H1 (cell line): ENCODE measurements around the gene KLHDC7B. TPM values are rescaled to one million over a fixed set of nuclear protein-coding genes. Genes with fewer than 3 reads are reported as not detected.

Experiments used
- CTCF ChIA-PET: fragments of 300-600 bp; sonication (Branson Sonifier 250); formaldehyde crosslinking; loops from one replicate; lab custom pipeline; 2021; ENCODE audit not compliant: partially characterized antibody; lab: Charles Lee
- POLR2A ChIA-PET: fragments of 300-600 bp; sonication (Branson Sonifier 250); formaldehyde crosslinking; loops from one replicate; lab custom pipeline; 2021; ENCODE audit warnings: inconsistent platforms; ENCODE audit not compliant: partially characterized antibody; lab: Charles Lee
- DNase-seq, 2 experiments: peaks; one replicate each; pipeline versions ENCODE4 v3.0.0 to v3.0.0-alpha.2; 2010 to 2022; ENCODE audit warnings: low spot score in 2 of 2, low read depth in 1 of 2, mixed read lengths in 1 of 2
- FAIRE-seq: peaks from 2 replicates; lab custom pipeline; 2011; peaks lifted over from hg19 to GRCh38; lab: Jason Lieb, UNC
- H2AFZ ChIP-seq: 2 replicates; pipeline ENCODE4 v1.8.1; 2012; ENCODE audit warnings: low read length, inconsistent platforms
- H2AK5ac ChIP-seq: 2 replicates; pipeline ENCODE4 v1.6.1; 2013; ENCODE audit warnings: low read depth, low read length
- H2BK120ac ChIP-seq: replicated peaks from 2 replicates; pipeline ENCODE3; 2013; ENCODE audit warnings: low read depth, low read length, inconsistent platforms
- H2BK12ac ChIP-seq: 2 replicates; pipeline ENCODE4 v1.6.1; 2013; ENCODE audit warnings: low read depth, low read length
- H2BK15ac ChIP-seq: 2 replicates; pipeline ENCODE4 v1.6.1; 2013; ENCODE audit warnings: low read length
- H2BK20ac ChIP-seq: 2 replicates; pipeline ENCODE4 v1.6.1; 2013; ENCODE audit warnings: low read length
- H2BK5ac ChIP-seq: 2 replicates; pipeline ENCODE4 v1.6.1; 2013; ENCODE audit warnings: low read depth, low read length
- H3K14ac ChIP-seq: 2 replicates; pipeline ENCODE4 v1.6.1; 2013; ENCODE audit warnings: inconsistent platforms; ENCODE audit not compliant: insufficient read length
- H3K18ac ChIP-seq: 2 replicates; pipeline ENCODE4 v1.6.1; 2013; ENCODE audit warnings: low read length; ENCODE audit errors: extremely low read depth
- H3K23ac ChIP-seq: 2 replicates; pipeline ENCODE4 v1.6.1; 2013; ENCODE audit warnings: inconsistent platforms; ENCODE audit not compliant: insufficient read length
- H3K23me2 ChIP-seq: 2 replicates; pipeline ENCODE4 v1.6.1; 2013; ENCODE audit warnings: low read depth, low read length
- H3K27ac ChIP-seq: 2 replicates; pipeline ENCODE4 v1.6.1; 2011; ENCODE audit warnings: low read depth, low read length, inconsistent platforms
- H3K27me3 ChIP-seq, 4 experiments: replicated peaks in 1 of 4; 1 replicate in 1 of 4; 2 replicates in 3 of 4; pipeline versions ENCODE4 v1.6.1 to v1.8.1; 2011 to 2013; ENCODE audit warnings: low read length in 3 of 4, mild to moderate bottlenecking in 3 of 4, inconsistent platforms in 2 of 4, mixed read lengths in 2 of 4, moderate library complexity in 1 of 4; ENCODE audit not compliant: control insufficient read depth in 3 of 4, insufficient read depth in 3 of 4; ENCODE audit errors: extremely low read depth in 1 of 4
- H3K36me3 ChIP-seq, 4 experiments: 2 replicates each; pipeline versions ENCODE4 v1.6.1 to v1.8.1; 2011 to 2013; ENCODE audit warnings: mild to moderate bottlenecking in 4 of 4, low read length in 3 of 4, moderate library complexity in 2 of 4, control low read depth in 1 of 4, inconsistent platforms in 1 of 4; ENCODE audit not compliant: insufficient read depth in 4 of 4, control insufficient read depth in 2 of 4
- H3K4ac ChIP-seq: replicated peaks from 2 replicates; pipeline ENCODE3; 2013; ENCODE audit warnings: low read length, low read depth, mixed read lengths, inconsistent platforms; ENCODE audit not compliant: insufficient read length
- H3K4me1 ChIP-seq, 4 experiments: replicated peaks in 1 of 4; 1 replicate in 1 of 4; 2 replicates in 3 of 4; pipeline versions ENCODE4 v1.6.1 to v1.8.1; 2011 to 2013; ENCODE audit warnings: low read length in 3 of 4, inconsistent platforms in 2 of 4, mixed read lengths in 1 of 4; ENCODE audit not compliant: insufficient read depth in 4 of 4, control insufficient read depth in 3 of 4
- H3K4me2 ChIP-seq, 2 experiments: 2 replicates each; pipeline versions ENCODE4 v1.6.1 to v1.8.1; 2011 to 2013; ENCODE audit warnings: low read depth in 2 of 2, low read length in 2 of 2, control low read depth in 1 of 2, inconsistent platforms in 1 of 2, mild to moderate bottlenecking in 1 of 2; ENCODE audit not compliant: insufficient read depth in 1 of 2
- H3K4me3 ChIP-seq, 4 experiments: fragments of 200-600, 300-600 bp in 1 of 4; sonication (generic), shearing (Covaris generic), sonication (Bioruptor Twin) in 1 of 4; 2 replicates each; pipeline versions ENCODE4 v1.5.1 to v1.8.1; 2011 to 2016; ENCODE audit warnings: low read length in 4 of 4, low read depth in 3 of 4, control low read depth in 2 of 4, inconsistent platforms in 2 of 4, mild to moderate bottlenecking in 2 of 4, mixed read lengths in 1 of 4, moderate library complexity in 1 of 4; ENCODE audit not compliant: insufficient read depth in 2 of 4; ENCODE audit errors: extremely low read depth in 1 of 4
- H3K56ac ChIP-seq: replicated peaks from 2 replicates; pipeline ENCODE3; 2013; ENCODE audit warnings: low read depth, mild to moderate bottlenecking, mixed read lengths, low read length, inconsistent platforms; ENCODE audit not compliant: insufficient read length
- H3K79me1 ChIP-seq: 2 replicates; pipeline ENCODE4 v1.6.1; 2013; ENCODE audit warnings: low read depth, low read length, control low read depth
- H3K79me2 ChIP-seq, 2 experiments: 2 replicates each; pipeline versions ENCODE4 v1.6.1 to v1.8.1; 2012 to 2013; ENCODE audit warnings: low read length in 2 of 2, mild to moderate bottlenecking in 2 of 2, inconsistent platforms in 1 of 2; ENCODE audit not compliant: insufficient read depth in 2 of 2, control insufficient read depth in 1 of 2
- H3K9ac ChIP-seq, 4 experiments: replicated peaks in 1 of 4; 1 replicate in 1 of 4; 2 replicates in 3 of 4; pipeline versions ENCODE4 v1.6.1 to v1.8.1; 2011 to 2013; ENCODE audit warnings: low read depth in 3 of 4, low read length in 3 of 4, control low read depth in 2 of 4, mild to moderate bottlenecking in 2 of 4, moderate library complexity in 2 of 4, inconsistent platforms in 1 of 4; ENCODE audit errors: extremely low read depth in 1 of 4
- H3K9me3 ChIP-seq, 2 experiments: 2 replicates each; pipeline versions ENCODE4 v1.6.1 to v1.8.1; 2012 to 2013; ENCODE audit warnings: mild to moderate bottlenecking in 2 of 2, moderate library complexity in 2 of 2, control low read depth in 1 of 2, inconsistent platforms in 1 of 2, low read depth in 1 of 2, low read length in 1 of 2, mixed read lengths in 1 of 2; ENCODE audit not compliant: insufficient read depth in 2 of 2
- H4K20me1 ChIP-seq, 2 experiments: replicated peaks in 1 of 2; 2 replicates each; pipeline versions ENCODE3 to v1.8.1; 2011 to 2013; ENCODE audit warnings: inconsistent platforms in 2 of 2, low read length in 2 of 2, mild to moderate bottlenecking in 1 of 2; ENCODE audit not compliant: insufficient read depth in 2 of 2, control insufficient read depth in 1 of 2
- H4K5ac ChIP-seq: 2 replicates; pipeline ENCODE4 v1.6.1; 2013; ENCODE audit warnings: low read length, low read depth, mixed read lengths, inconsistent platforms; ENCODE audit not compliant: insufficient read length
- H4K8ac ChIP-seq: 2 replicates; pipeline ENCODE4 v1.8.0; 2013; ENCODE audit warnings: mild to moderate bottlenecking, moderate library complexity, low read length, inconsistent platforms; ENCODE audit not compliant: insufficient read depth; ENCODE audit errors: extremely low read depth
- H4K91ac ChIP-seq: replicated peaks from 2 replicates; pipeline ENCODE3; 2013; ENCODE audit warnings: low read length, mixed read lengths, inconsistent platforms; ENCODE audit not compliant: insufficient read length
- JUN ChIP-seq: IDR thresholded peaks from 2 replicates; pipeline ENCODE4 v1.6.1; 2011; ENCODE audit warnings: low read depth, mild to moderate bottlenecking, improper control_type of control experiment, low read length
- KDM5A ChIP-seq: fragments of 200-600 bp; IDR thresholded peaks from 2 replicates; pipeline ENCODE4 v1.7.1; 2012; ENCODE audit warnings: mild to moderate bottlenecking, low read length, inconsistent platforms, mixed read lengths
- MAX ChIP-seq: IDR thresholded peaks from 2 replicates; pipeline ENCODE4 v1.6.1; 2012; ENCODE audit warnings: inconsistent platforms
- NANOG ChIP-seq: IDR thresholded peaks from 2 replicates; pipeline ENCODE4 v1.6.1; 2011; ENCODE audit warnings: low read length, low read depth, mild to moderate bottlenecking, inconsistent platforms; ENCODE audit not compliant: insufficient read depth, poor library complexity, severe bottlenecking
- SIRT6 ChIP-seq: IDR thresholded peaks from one replicate; pipeline ENCODE4 v1.7.1; 2012; ENCODE audit warnings: low read length, inconsistent platforms
- WGBS, 2 experiments: shearing (Covaris generic) in 1 of 2; methylation state at CpG; one replicate each; pipeline versions ENCODE4 v1.1.6 to v1.1.7; 2013 to 2015; ENCODE audit warnings: low lambda C conversion rate in 2 of 2, mixed read lengths in 2 of 2, inconsistent platforms in 1 of 2, low coverage in 1 of 2, missing lambda C conversion rate in 1 of 2; ENCODE audit not compliant: insufficient replicate concordance in 2 of 2, insufficient coverage in 1 of 2, insufficient read length in 1 of 2; ENCODE audit errors: extremely low coverage in 1 of 2, missing lambda C conversion rate in 1 of 2; 5-methylcytosine and 5-hydroxymethylcytosine counted together
- polyA plus RNA-seq, 7 experiments: library from polyadenylated mRNA; depleted of rRNA in 3 of 7; stranded (reverse) in 5 of 7; unstranded in 2 of 7; fragments of >200 nt in 5 of 7; fragments of 200-250 nt in 2 of 7; gene quantifications; 1 replicate in 5 of 7; 2 replicates in 1 of 7; 4 replicates in 1 of 7; pipeline versions ENCODE4 v1.2.1 to v1.2.3, GENCODE V29; 2011 to 2013; ENCODE audit warnings: missing spikeins in 2 of 7, mixed read lengths in 2 of 7
- total RNA-seq: library from RNA; stranded (reverse); fragmentation: NEBNext Ultra II Directional; extraction: Animal tissue kit (Norgen Biotek cat#: 25700); gene quantifications from 2 replicates; pipeline ENCODE4 v1.2.1, GENCODE V29; 2021

KLHDC7B gene
- total and polyA plus RNA-seq, 2 of the 8 experiments (the other 6 are each of a cell fraction or from before 2014, with no cell fraction given): not detected

- Histone ChIP-seq H3K9me3 (no peaks in the 10 kb centered on the region), H2BK15ac (no peak overlapping the region), H3K9ac (no peak overlapping the region), H4K8ac (no peak overlapping the region), H4K5ac (no peak overlapping the region), H2AFZ (no peak overlapping the region), H3K56ac (no peak overlapping the region), H4K91ac (no peak overlapping the region), H3K4me2 (no peak overlapping the region), H3K18ac (no peak overlapping the region), H2BK5ac (no peak overlapping the region), H3K23me2 (peaks cover 11% of the 10 kb centered on the region; the same call in 1 of the 2 replicates), H3K79me2 (peaks cover 0 to 13% of the 10 kb centered on the region in 2 experiments; a peak in 2 of 4 replicates), H4K20me1 (peaks cover 0 to 18% of the 10 kb centered on the region in 2 experiments), H3K4me1 (peaks cover 2 to 8% (median 5%) of the 10 kb centered on the region in 4 experiments), H2AK5ac (no peak overlapping the region), H3K4ac (no peak overlapping the region), H3K27me3 (no peaks in the 10 kb centered on the region), H3K36me3 (peaks cover 0 to 15% (median 0%) of the 10 kb centered on the region in 4 experiments; a peak in 2 of 8 replicates), H3K27ac (no peak overlapping the region), H3K79me1 (peaks cover 9% of the 10 kb centered on the region; the same call in 1 of the 2 replicates), H2BK120ac (no peak overlapping the region), H3K14ac (no peak overlapping the region), H2BK12ac (no peak overlapping the region), H3K4me3 (no peak overlapping the region), H3K23ac (no peak overlapping the region), H2BK20ac (no peak overlapping the region)
- TF ChIP-seq SIRT6 (no peak), MAX (no peak), JUN (no peak), NANOG (no peak), KDM5A (no peak)
- CTCF ChIA-PET: interaction anchor here (0.5 to 2.7 kb wide), 3 partner anchors 10 to 146 kb away, joined by 3 to 11 read pairs (median 3); no protein-coding TSS in a partner anchor
- WGBS, 2 experiments: 97% methylated on average over 16 of the region's 44 CpGs; no CpG with 5 or more reads in 1 of the 2 experiments
- FAIRE-seq (no peak), DNase-seq (no peak)
- POLR2A ChIA-PET: interaction anchor here (1.1 to 2.7 kb wide), 2 partner anchors 13 to 20 kb away, joined by 3 to 17 read pairs; partner anchors contain the start of gene MIOX
Measured at GRCh38 chr22:50504369-50505211, 41.1 kb upstream of the KLHDC7B start.
